SU-DHL-6 (cell line): ENCODE data around the gene C3orf22.

Source experiments
- H2AFZ ChIP-seq: fragments of 200-600 bp; sonication (generic); 2 replicates; pipeline ENCODE4 v1.6.1; 2014; ENCODE audit warnings: low read depth, mild to moderate bottlenecking, moderate library complexity, mixed read lengths, antibody characterized with exemption, low read length; ENCODE audit not compliant: severe bottlenecking
- H3F3A ChIP-seq: fragments of 200-600 bp; shearing (Covaris generic); 2 replicates; pipeline ENCODE4 v1.6.0; 2016; ENCODE audit warnings: antibody characterized with exemption, mild to moderate bottlenecking; ENCODE audit not compliant: insufficient read depth
- H3K27ac ChIP-seq: fragments of 200-600 bp; sonication (generic); 2 replicates; pipeline ENCODE4 v1.5.1; 2016; ENCODE audit warnings: low read depth, mild to moderate bottlenecking, low read length, moderate library complexity, mixed read lengths
- H3K27me3 ChIP-seq: fragments of 200-600 bp; sonication (generic), shearing (Covaris generic); 2 replicates; pipeline ENCODE4 v1.6.0; 2014; ENCODE audit warnings: mild to moderate bottlenecking, low read length
- H3K36me3 ChIP-seq: fragments of 200-600 bp; sonication (generic); 2 replicates; pipeline ENCODE4 v1.6.1; 2014; ENCODE audit warnings: mild to moderate bottlenecking, low read length, mixed read lengths
- H3K4me2 ChIP-seq: fragments of 300-600, 200-600 bp; shearing (Covaris generic), sonication (generic); 2 replicates; pipeline ENCODE4 v1.6.0; 2014; ENCODE audit warnings: low read length, low read depth, mild to moderate bottlenecking; ENCODE audit not compliant: poor library complexity, severe bottlenecking
- H3K4me3 ChIP-seq: fragments of 200-600 bp; sonication (generic); 2 replicates; pipeline ENCODE4 v1.5.1; 2014; ENCODE audit warnings: antibody characterized with exemption, low read length, mild to moderate bottlenecking, mixed read lengths; ENCODE audit not compliant: insufficient read depth, poor library complexity, severe bottlenecking
- H3K79me2 ChIP-seq: fragments of 200-600 bp; sonication (generic); 2 replicates; pipeline ENCODE4 v1.6.1; 2014; ENCODE audit warnings: mild to moderate bottlenecking, low read length, moderate library complexity; ENCODE audit not compliant: insufficient read depth
- H3K9ac ChIP-seq: fragments of 200-600 bp; sonication (generic); 2 replicates; pipeline ENCODE4 v1.7.0; 2014; ENCODE audit warnings: mild to moderate bottlenecking, low read length
- H3K9me2 ChIP-seq: fragments of 200-600 bp; sonication (generic); replicated peaks from 2 replicates; pipeline ENCODE4 v1.6.1; 2014; ENCODE audit warnings: low read length; ENCODE audit not compliant: insufficient read depth
- H3K9me3 ChIP-seq: fragments of 200-600 bp; sonication (generic); 2 replicates; pipeline ENCODE4 v1.6.1; 2014; ENCODE audit warnings: low read length, mixed read lengths; ENCODE audit not compliant: insufficient read depth
- H4K20me1 ChIP-seq: fragments of 200-600 bp; sonication (generic); 2 replicates; pipeline ENCODE4 v1.6.1; 2014; ENCODE audit warnings: low read depth, mild to moderate bottlenecking, antibody characterized with exemption, low read length, moderate library complexity, mixed read lengths
- EZH2phosphoT487 ChIP-seq: fragments of 200-600 bp; sonication (generic), shearing (Covaris generic); conservative IDR thresholded peaks from 2 replicates; pipeline ENCODE4 v1.6.1; 2018; ENCODE audit warnings: mild to moderate bottlenecking, antibody characterized with exemption, low read length, moderate library complexity, mixed read lengths
- TF ChIP-seq, protein P1 (sequence below): fragments of 200-600 bp; sonication (generic); IDR thresholded peaks from one replicate; pipeline ENCODE4 v1.5.1; 2017; ENCODE audit warnings: antibody characterized with exemption, mild to moderate bottlenecking, low read length, moderate library complexity; ENCODE audit not compliant: insufficient read depth, poor library complexity, severe bottlenecking

Gene C3orf22

DNA sequence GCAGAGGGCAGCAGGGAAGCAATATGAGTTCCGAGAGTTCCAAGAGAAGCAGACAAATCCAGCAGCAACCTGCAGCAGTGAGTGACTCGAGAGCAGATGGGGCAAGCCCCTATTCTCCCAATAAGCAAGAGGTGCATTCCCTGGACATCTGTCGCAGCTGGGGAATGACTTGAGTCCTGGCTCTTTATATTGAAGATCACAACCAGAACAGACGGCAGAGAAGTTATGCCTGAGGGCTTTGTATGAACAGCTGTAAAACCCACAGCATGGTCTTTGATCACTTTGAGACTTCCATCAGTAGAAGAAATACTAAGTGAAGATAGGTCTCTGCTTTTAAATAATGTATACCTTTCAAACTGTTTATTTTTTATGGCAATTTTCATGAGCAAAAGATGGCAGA lies 23.6 kb upstream of the C3orf22 start:
- H3K9ac ChIP-seq = no peak overlapping the region

DNA sequence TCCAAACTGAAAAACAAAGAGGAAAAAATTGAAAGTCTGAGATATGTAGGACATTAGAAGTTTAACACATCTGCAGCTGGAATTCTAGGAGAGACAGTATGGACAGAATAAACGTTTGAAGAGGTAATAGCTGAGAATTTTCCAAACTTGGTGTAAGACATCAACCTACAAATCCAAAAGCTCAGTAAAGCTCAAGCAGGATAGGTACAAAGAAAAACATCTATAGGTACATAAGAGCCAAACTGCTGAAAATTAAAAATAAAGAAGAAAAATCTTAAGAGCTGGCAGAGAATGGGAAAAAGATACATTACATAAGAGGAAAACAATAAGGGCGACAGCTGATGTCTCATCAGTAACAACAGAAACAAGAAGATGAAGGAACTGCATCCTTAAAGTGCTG lies 22.8 kb upstream of the C3orf22 start:
- H2AFZ ChIP-seq = no peak overlapping the region
- no peaks in the 10 kb centered on the region for H3K9me3 ChIP-seq
- H3K4me3 ChIP-seq = no peak overlapping the region
- H3K27ac ChIP-seq = no peak overlapping the region
- no peaks in the 10 kb centered on the region for H3K36me3 ChIP-seq
- H3K79me2 ChIP-seq = no peaks in the 10 kb centered on the region
- no peaks in the 10 kb centered on the region for H3K27me3 ChIP-seq
- H4K20me1 ChIP-seq = no peaks in the 10 kb centered on the region
- no peak overlapping the region for H3K4me2 ChIP-seq
- H3K9ac ChIP-seq = no peak overlapping the region
- H3K9me2 ChIP-seq = no peaks in the 10 kb centered on the region
- H3F3A ChIP-seq = no peaks in the 10 kb centered on the region
- no peak for TF ChIP-seq EZH2phosphoT487
- TF ChIP-seq, protein P1, sequence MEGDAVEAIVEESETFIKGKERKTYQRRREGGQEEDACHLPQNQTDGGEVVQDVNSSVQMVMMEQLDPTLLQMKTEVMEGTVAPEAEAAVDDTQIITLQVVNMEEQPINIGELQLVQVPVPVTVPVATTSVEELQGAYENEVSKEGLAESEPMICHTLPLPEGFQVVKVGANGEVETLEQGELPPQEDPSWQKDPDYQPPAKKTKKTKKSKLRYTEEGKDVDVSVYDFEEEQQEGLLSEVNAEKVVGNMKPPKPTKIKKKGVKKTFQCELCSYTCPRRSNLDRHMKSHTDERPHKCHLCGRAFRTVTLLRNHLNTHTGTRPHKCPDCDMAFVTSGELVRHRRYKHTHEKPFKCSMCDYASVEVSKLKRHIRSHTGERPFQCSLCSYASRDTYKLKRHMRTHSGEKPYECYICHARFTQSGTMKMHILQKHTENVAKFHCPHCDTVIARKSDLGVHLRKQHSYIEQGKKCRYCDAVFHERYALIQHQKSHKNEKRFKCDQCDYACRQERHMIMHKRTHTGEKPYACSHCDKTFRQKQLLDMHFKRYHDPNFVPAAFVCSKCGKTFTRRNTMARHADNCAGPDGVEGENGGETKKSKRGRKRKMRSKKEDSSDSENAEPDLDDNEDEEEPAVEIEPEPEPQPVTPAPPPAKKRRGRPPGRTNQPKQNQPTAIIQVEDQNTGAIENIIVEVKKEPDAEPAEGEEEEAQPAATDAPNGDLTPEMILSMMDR = no peak

More for the DNA sequence above, 23.6 kb upstream of the C3orf22 start:
- no peaks in the 10 kb centered on the region for H3K79me2 ChIP-seq
- H3K27ac ChIP-seq = no peak overlapping the region
- no peaks in the 10 kb centered on the region for H3K36me3 ChIP-seq
- no peaks in the 10 kb centered on the region for H3K9me2 ChIP-seq
- no peaks in the 10 kb centered on the region for H3K27me3 ChIP-seq
- TF ChIP-seq EZH2phosphoT487 = no peak
- TF ChIP-seq, protein P1 = no peak
- H3K9me3 ChIP-seq = no peaks in the 10 kb centered on the region
- no peaks in the 10 kb centered on the region for H4K20me1 ChIP-seq
- H3K4me2 ChIP-seq = no peak overlapping the region
- H3K4me3 ChIP-seq = no peak overlapping the region
- H3F3A ChIP-seq = no peaks in the 10 kb centered on the region
- H2AFZ ChIP-seq = no peak overlapping the region

DNA sequence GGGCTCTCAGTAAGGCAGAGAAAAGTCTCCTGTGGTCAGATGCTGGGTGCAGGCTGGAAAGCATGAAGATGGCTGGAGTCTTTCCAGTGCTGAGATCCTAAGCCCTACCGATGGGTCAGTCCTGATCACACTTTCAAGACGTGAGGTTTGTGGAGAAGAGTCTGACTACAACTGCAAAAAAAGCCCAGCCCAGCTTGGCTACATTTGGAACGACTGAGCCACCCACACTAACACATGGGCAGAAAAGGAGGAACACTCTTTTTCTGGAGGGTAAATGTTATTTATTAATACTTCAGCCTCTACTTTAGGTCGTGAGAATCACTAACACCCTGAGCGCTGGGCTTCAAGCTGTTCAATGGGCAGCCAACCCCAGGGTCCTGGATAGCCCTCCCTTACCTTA lies 22.0 kb upstream of the C3orf22 start:
- Histone ChIP-seq H3F3A (no peaks in the 10 kb centered on the region), H3K27ac (no peak overlapping the region), H3K4me3 (no peak overlapping the region), H3K9me2 (no peaks in the 10 kb centered on the region), H3K79me2 (no peaks in the 10 kb centered on the region), H3K36me3 (no peaks in the 10 kb centered on the region), H4K20me1 (no peaks in the 10 kb centered on the region), H3K4me2 (no peak overlapping the region), H3K9me3 (no peaks in the 10 kb centered on the region), H3K27me3 (no peaks in the 10 kb centered on the region), H3K9ac (no peak overlapping the region), H2AFZ (no peak overlapping the region)
- no peak for TF ChIP-seq EZH2phosphoT487
- TF ChIP-seq, protein P1 = no peak
